IMR-90 (cell line): ENCODE results near the gene OR52B2. TPM values are rescaled to one million over a fixed set of nuclear protein-coding genes. Genes with fewer than 3 reads are reported as not detected.

ENCODE experiments used
- ATAC-seq: fragments of 200-7000 bp; cut with Tn5 transposase; 2 replicates; pipeline ENCODE4 v1.9.1; 2020; ENCODE audit warnings: low read depth, mild to moderate bottlenecking, moderate library complexity
- BruUV-seq: library from RNA; stranded (reverse); fragments of 400-500 nt; replicated peaks from 2 replicates; lab custom pipeline; 2021; lab: Mats Ljungman, UMichigan
- CTCF ChIA-PET: fragments of 300-600 bp; formaldehyde crosslinking; extraction: SDS; loops from one replicate; lab custom pipeline; 2021; ENCODE audit warnings: antibody characterized with exemption; lab: Yijun Ruan, JAX
- POLR2A ChIA-PET: fragments of 300-600 bp; sonication (Branson Sonifier 250); formaldehyde crosslinking; loops from one replicate; lab custom pipeline; 2022; ENCODE audit warnings: antibody characterized with exemption; ENCODE audit not compliant: unreplicated experiment; lab: Charles Lee
- DNase-seq: peaks from one replicate; pipeline ENCODE4 v3.0.0; 2013
- H2AFZ ChIP-seq: replicated peaks from 2 replicates; pipeline ENCODE3; 2013; ENCODE audit warnings: low read length, mild to moderate bottlenecking; ENCODE audit not compliant: poor library complexity
- H2AK5ac ChIP-seq: 2 replicates; pipeline ENCODE4 v1.6.1; 2013; ENCODE audit warnings: low read depth, low read length, inconsistent platforms
- H2AK9ac ChIP-seq: replicated peaks from 2 replicates; pipeline ENCODE3; 2013; ENCODE audit warnings: mild to moderate bottlenecking, low read depth, low read length, moderate library complexity; ENCODE audit not compliant: poor library complexity
- H2BK120ac ChIP-seq: 2 replicates; pipeline ENCODE4 v1.6.1; 2013; ENCODE audit warnings: low read depth, low read length, inconsistent platforms
- H2BK15ac ChIP-seq: 3 replicates; pipeline ENCODE4 v1.6.1; 2013; ENCODE audit warnings: low read depth, low read length, inconsistent platforms
- H2BK20ac ChIP-seq: 2 replicates; pipeline ENCODE4 v1.6.1; 2013; ENCODE audit warnings: low read depth, mild to moderate bottlenecking, inconsistent platforms, low read length, moderate library complexity
- H2BK5ac ChIP-seq: 2 replicates; pipeline ENCODE4 v1.6.1; 2013; ENCODE audit warnings: mild to moderate bottlenecking, low read depth, low read length, inconsistent platforms; ENCODE audit not compliant: poor library complexity, severe bottlenecking
- H3K14ac ChIP-seq: replicated peaks from 2 replicates; pipeline ENCODE4 v1.6.1; 2013; ENCODE audit warnings: low read depth, low read length, inconsistent platforms
- H3K18ac ChIP-seq: 2 replicates; pipeline ENCODE4 v1.6.1; 2013; ENCODE audit warnings: low read depth, low read length, control low read depth
- H3K23ac ChIP-seq: 2 replicates; pipeline ENCODE4 v1.6.1; 2013; ENCODE audit warnings: low read depth, low read length, inconsistent platforms
- H3K27ac ChIP-seq: 2 replicates; pipeline ENCODE4 v1.5.1; 2013; ENCODE audit warnings: mild to moderate bottlenecking, control low read depth, low read length; ENCODE audit not compliant: insufficient read depth
- H3K27me3 ChIP-seq: 2 replicates; pipeline ENCODE4 v1.6.1; 2013; ENCODE audit warnings: low read length; ENCODE audit not compliant: control insufficient read depth, insufficient read depth
- H3K36me3 ChIP-seq: 2 replicates; pipeline ENCODE4 v1.6.1; 2013; ENCODE audit warnings: low read length, mixed read lengths; ENCODE audit not compliant: control insufficient read depth, insufficient read depth
- H3K4ac ChIP-seq: 2 replicates; pipeline ENCODE4 v1.6.1; 2013; ENCODE audit warnings: low read depth, low read length, inconsistent platforms
- H3K4me1 ChIP-seq: 2 replicates; pipeline ENCODE4 v1.6.1; 2013; ENCODE audit warnings: low read length, mixed read lengths; ENCODE audit not compliant: control insufficient read depth, insufficient read depth
- H3K4me2 ChIP-seq: 2 replicates; pipeline ENCODE4 v1.6.1; 2013; ENCODE audit warnings: low read depth, mild to moderate bottlenecking, control low read depth, low read length, moderate library complexity
- H3K4me3 ChIP-seq: 2 replicates; pipeline ENCODE4 v1.5.1; 2013; ENCODE audit warnings: low read depth, mild to moderate bottlenecking, control low read depth, low read length, moderate library complexity; ENCODE audit not compliant: insufficient read depth
- H3K56ac ChIP-seq: 2 replicates; pipeline ENCODE4 v1.6.1; 2013; ENCODE audit warnings: low read length, inconsistent platforms; ENCODE audit not compliant: insufficient read depth; ENCODE audit errors: extremely low read depth
- H3K79me1 ChIP-seq, 2 experiments: 2 replicates each; pipeline ENCODE4 v1.6.1; 2013; ENCODE audit warnings: low read length in 2 of 2, inconsistent platforms in 1 of 2, low read depth in 1 of 2
- H3K9ac ChIP-seq: 2 replicates; pipeline ENCODE4 v1.6.1; 2013; ENCODE audit warnings: low read depth, low read length, control low read depth
- H3K9me1 ChIP-seq: 2 replicates; pipeline ENCODE4 v1.6.1; 2013; ENCODE audit warnings: low read length, inconsistent platforms; ENCODE audit not compliant: insufficient read depth
- H3K9me3 ChIP-seq: 2 replicates; pipeline ENCODE4 v1.6.1; 2013; ENCODE audit warnings: low read length; ENCODE audit not compliant: control insufficient read depth, insufficient read depth
- H4K20me1 ChIP-seq: 2 replicates; pipeline ENCODE4 v1.6.1; 2013; ENCODE audit warnings: low read length, inconsistent platforms; ENCODE audit not compliant: insufficient read depth
- H4K5ac ChIP-seq: 2 replicates; pipeline ENCODE4 v1.6.1; 2013; ENCODE audit warnings: mild to moderate bottlenecking, low read depth, low read length, control low read depth
- H4K8ac ChIP-seq, 2 experiments: 2 replicates each; pipeline ENCODE4 v1.6.1; 2013; ENCODE audit warnings: low read depth in 2 of 2, low read length in 2 of 2, control low read depth in 1 of 2, inconsistent platforms in 1 of 2
- H4K91ac ChIP-seq: 2 replicates; pipeline ENCODE4 v1.6.1; 2013; ENCODE audit warnings: low read depth, low read length, inconsistent platforms; ENCODE audit not compliant: insufficient read depth
- BHLHE40 ChIP-seq: fragments of 150-350 bp; IDR thresholded peaks from 2 replicates; pipeline ENCODE4 v1.6.1; 2016; ENCODE audit warnings: mild to moderate bottlenecking, low read depth, low read length
- CHD1 ChIP-seq: IDR thresholded peaks from 2 replicates; pipeline ENCODE4 v1.6.1; 2012; ENCODE audit warnings: low read depth, low read length, improper control_type of control experiment
- CTCF ChIP-seq: conservative IDR thresholded peaks from 2 replicates; pipeline ENCODE4 v1.5.1; 2012; ENCODE audit warnings: mild to moderate bottlenecking, low read depth, low read length, improper control_type of control experiment
- ELK1 ChIP-seq: fragments of 150-350 bp; IDR thresholded peaks from 2 replicates; pipeline ENCODE4 v1.6.1; 2016; ENCODE audit warnings: low read depth, mild to moderate bottlenecking, low read length, moderate library complexity, borderline replicate concordance
- FOS ChIP-seq: fragments of 150-350 bp; IDR thresholded peaks from 2 replicates; pipeline ENCODE4 v1.6.1; 2016; ENCODE audit warnings: low read depth, low read length
- MAFK ChIP-seq: IDR thresholded peaks from 2 replicates; pipeline ENCODE4 v1.6.1; 2012; ENCODE audit warnings: low read depth, low read length, improper control_type of control experiment
- MAZ ChIP-seq: IDR thresholded peaks from 2 replicates; pipeline ENCODE4 v1.6.1; 2012; ENCODE audit warnings: low read depth, mild to moderate bottlenecking, low read length, improper control_type of control experiment, moderate library complexity, borderline replicate concordance
- MXI1 ChIP-seq: IDR thresholded peaks from 2 replicates; pipeline ENCODE4 v1.6.1; 2012; ENCODE audit warnings: low read depth, mild to moderate bottlenecking, low read length, moderate library complexity, borderline replicate concordance
- POLR2A ChIP-seq: IDR thresholded peaks from 2 replicates; pipeline ENCODE4 v1.6.1; 2012; ENCODE audit warnings: mild to moderate bottlenecking, low read depth, low read length
- RAD21 ChIP-seq: IDR thresholded peaks from 2 replicates; pipeline ENCODE4 v1.6.1; 2012; ENCODE audit warnings: low read length, improper control_type of control experiment
- RFX5 ChIP-seq: IDR thresholded peaks from 2 replicates; pipeline ENCODE4 v1.8.0; 2012; ENCODE audit warnings: low read depth, mild to moderate bottlenecking, low read length, moderate library complexity
- SMC3 ChIP-seq: fragments of 150-350 bp; IDR thresholded peaks from 2 replicates; pipeline ENCODE4 v1.6.1; 2016; ENCODE audit warnings: low read depth, mild to moderate bottlenecking, antibody characterized with exemption, low read length, moderate library complexity
- USF2 ChIP-seq: fragments of 150-350 bp; IDR thresholded peaks from 2 replicates; pipeline ENCODE4 v1.6.1; 2017; ENCODE audit warnings: mild to moderate bottlenecking, antibody characterized with exemption, low read length, low read depth
- WGBS, 2 experiments: methylation state at CpG; one replicate each; pipeline versions ENCODE4 v1.1.5 to v1.1.7; 2013; ENCODE audit warnings: missing lambda C conversion rate in 2 of 2; ENCODE audit not compliant: insufficient read length in 1 of 2; ENCODE audit errors: extremely low coverage in 2 of 2; 5-methylcytosine and 5-hydroxymethylcytosine counted together
- dilution Hi-C: fragments of 300-500 bp; cut with HindIII; formaldehyde crosslinking; loops from one replicate; pipeline ENCODE4 v1.14.3; 2018; ENCODE audit warnings: low sequenced_read_pairs; ENCODE audit not compliant: unreplicated experiment
- in situ Hi-C: fragments of 300-500 bp; cut with MboI; formaldehyde crosslinking; loops from 3 replicates; pipeline ENCODE4 v1.14.3; 2019; ENCODE audit warnings: low sequenced_read_pairs, inconsistent platforms, mixed read lengths
- intact Hi-C: fragments of 100-400 bp; cut with micrococcal nuclease; formaldehyde crosslinking; loops from 2 replicates; pipeline ENCODE4 v1.10.0; 2022
- polyA plus RNA-seq, 3 experiments: library from polyadenylated mRNA; depleted of rRNA; stranded (reverse); fragments of >200 nt; gene quantifications; 2 replicates each; pipeline ENCODE4 v1.2.3, GENCODE V29; 2012; ENCODE audit warnings: low replicate concordance in 1 of 3
- total RNA-seq: library from RNA; depleted of rRNA; stranded (reverse); fragments of >200 nt; gene quantifications from 2 replicates; pipeline ENCODE4 v1.2.3, GENCODE V29; 2012

The OR52B2 gene
- total and polyA plus RNA-seq, 2 of the 4 experiments (the other 2 are of a cell fraction) = not detected

GRCh38 chr11:6202041-6202440, 31.9 kb upstream of the OR52B2 start:
- DNase-seq = peak; percentile 23
- Histone ChIP-seq H4K91ac (no peak overlapping the region), H2BK20ac (no peak overlapping the region), H4K8ac (no peak overlapping the region), H3K56ac (no peak overlapping the region), H3K4me1 (peaks cover 2% of the 10 kb centered on the region; the same call in 1 of the 2 replicates), H2AK9ac (no peak overlapping the region), H3K4ac (no peak overlapping the region), H2BK5ac (no peak overlapping the region), H4K5ac (no peak overlapping the region), H3K9me1 (no peaks in the 10 kb centered on the region), H3K14ac (no peak overlapping the region), H4K20me1 (no peaks in the 10 kb centered on the region), H2AFZ (no peak overlapping the region), H3K4me2 (no peak overlapping the region; the same call in 1 of the 2 replicates), H3K9me3 (no peaks in the 10 kb centered on the region), H3K79me1 (no peaks in the 10 kb centered on the region), H3K36me3 (peaks cover 2% of the 10 kb centered on the region; the same call in 1 of the 2 replicates), H3K23ac (no peak overlapping the region), H3K9ac (no peak overlapping the region), H3K27ac (no peak overlapping the region), H2BK15ac (no peak overlapping the region), H2AK5ac (no peak overlapping the region), H2BK120ac (no peak overlapping the region), H3K18ac (no peak overlapping the region; the same call in 1 of the 2 replicates), H3K27me3 (no peaks in the 10 kb centered on the region), H3K4me3 (no peak overlapping the region)
- no peak for TF ChIP-seq USF2
- no peak for TF ChIP-seq BHLHE40
- TF ChIP-seq RAD21 = no peak
- TF ChIP-seq RFX5 = no peak
- no peak for TF ChIP-seq FOS
- TF ChIP-seq ELK1 = no peak
- TF ChIP-seq MXI1 = no peak
- TF ChIP-seq CTCF = no peak
- no peak for TF ChIP-seq MAZ
- no peak for TF ChIP-seq SMC3
- no peak for TF ChIP-seq POLR2A
- no peak for TF ChIP-seq CHD1
- TF ChIP-seq MAFK = no peak
- ATAC-seq = peak; percentile 31
- ChIA-PET CTCF (no interaction called here), POLR2A (no interaction called here)
- no TSS peak for BruUV-seq
- intact Hi-C loops (no loop called here), dilution Hi-C loops (no loop called here), in situ Hi-C loops (no loop called here)
- WGBS, 2 experiments = 88% methylated on average over 1 of the region's 1 CpG; no CpG with 5 or more reads in 1 of the 2 experiments
